H9 (cell line): Measurements from ENCODE around the gene CCK. TPM values are rescaled to one million over a fixed set of nuclear protein-coding genes. Genes with fewer than 3 reads are reported as not detected.

Source experiments
- DNase-seq: peaks from one replicate; pipeline ENCODE4 v3.0.0-alpha.2; 2017
- H2AFZ ChIP-seq: one replicate; pipeline ENCODE4 v1.6.1; 2013; ENCODE audit warnings: mild to moderate bottlenecking, low read length, control low read depth, moderate library complexity
- H2AK5ac ChIP-seq: 2 replicates; pipeline ENCODE4 v1.6.1; 2013; ENCODE audit warnings: low read length, control low read depth, mixed read lengths; ENCODE audit not compliant: insufficient read length
- H2BK120ac ChIP-seq: one replicate; pipeline ENCODE4 v1.6.1; 2013; ENCODE audit warnings: low read depth, mild to moderate bottlenecking, low read length, control low read depth, inconsistent platforms; ENCODE audit not compliant: poor library complexity, severe bottlenecking
- H2BK12ac ChIP-seq: 2 replicates; pipeline ENCODE4 v1.6.1; 2013; ENCODE audit warnings: low read length, control low read depth, mixed read lengths, low read depth; ENCODE audit not compliant: insufficient read length
- H2BK15ac ChIP-seq: 2 replicates; pipeline ENCODE4 v1.6.1; 2013; ENCODE audit warnings: low read depth, low read length, control low read depth
- H2BK20ac ChIP-seq: one replicate; pipeline ENCODE4 v1.6.1; 2013; ENCODE audit warnings: low read depth, mild to moderate bottlenecking, low read length, control low read depth, inconsistent platforms; ENCODE audit not compliant: poor library complexity, severe bottlenecking
- H2BK5ac ChIP-seq: 2 replicates; pipeline ENCODE4 v1.6.1; 2013; ENCODE audit warnings: low read length, control low read depth, mixed read lengths; ENCODE audit not compliant: insufficient read length
- H3K14ac ChIP-seq: 2 replicates; pipeline ENCODE4 v1.6.1; 2013; ENCODE audit warnings: low read length, control low read depth; ENCODE audit not compliant: insufficient read depth
- H3K18ac ChIP-seq: 2 replicates; pipeline ENCODE4 v1.6.1; 2013; ENCODE audit warnings: low read depth, mild to moderate bottlenecking, mixed read lengths, low read length, control low read depth; ENCODE audit not compliant: insufficient read length
- H3K23ac ChIP-seq: 2 replicates; pipeline ENCODE4 v1.6.1; 2013; ENCODE audit warnings: low read length, control low read depth, mixed read lengths, low read depth; ENCODE audit not compliant: insufficient read length
- H3K23me2 ChIP-seq: 2 replicates; pipeline ENCODE4 v1.6.1; 2013; ENCODE audit warnings: low read depth, mild to moderate bottlenecking, mixed read lengths, low read length, control low read depth; ENCODE audit not compliant: insufficient read length, poor library complexity, severe bottlenecking
- H3K27ac ChIP-seq: 2 replicates; pipeline ENCODE4 v1.5.1; 2013; ENCODE audit warnings: low read length, control low read depth, mixed read lengths, low read depth; ENCODE audit not compliant: insufficient read length
- H3K27me3 ChIP-seq: 2 replicates; pipeline ENCODE4 v1.6.1; 2013; ENCODE audit warnings: low read length, control low read depth, inconsistent platforms; ENCODE audit not compliant: insufficient read depth
- H3K4ac ChIP-seq: 2 replicates; pipeline ENCODE4 v1.6.1; 2013; ENCODE audit warnings: low read depth, mild to moderate bottlenecking, control low read depth, inconsistent platforms, low read length, moderate library complexity
- H3K4me1 ChIP-seq: 2 replicates; pipeline ENCODE4 v1.6.1; 2013; ENCODE audit warnings: low read length, control low read depth, inconsistent platforms; ENCODE audit not compliant: insufficient read depth
- H3K4me2 ChIP-seq: 2 replicates; pipeline ENCODE4 v1.6.1; 2013; ENCODE audit warnings: low read length, control low read depth, mixed read lengths; ENCODE audit not compliant: insufficient read length, insufficient read depth
- H3K56ac ChIP-seq: 2 replicates; pipeline ENCODE4 v1.6.1; 2013; ENCODE audit warnings: low read depth, mild to moderate bottlenecking, mixed read lengths, low read length, control low read depth; ENCODE audit not compliant: insufficient read length
- H3K79me1 ChIP-seq: 2 replicates; pipeline ENCODE4 v1.6.1; 2013; ENCODE audit warnings: low read depth, mild to moderate bottlenecking, moderate library complexity, low read length, control low read depth, inconsistent platforms; ENCODE audit not compliant: insufficient read depth, poor library complexity, severe bottlenecking
- H3K79me2 ChIP-seq: 2 replicates; pipeline ENCODE4 v1.6.1; 2013; ENCODE audit warnings: low read length, control low read depth, inconsistent platforms; ENCODE audit not compliant: insufficient read depth
- H3K9ac ChIP-seq: 2 replicates; pipeline ENCODE4 v1.6.1; 2013; ENCODE audit warnings: low read length, control low read depth, mixed read lengths; ENCODE audit not compliant: insufficient read length; ENCODE audit errors: extremely low read depth
- H3K9me3 ChIP-seq: one replicate; pipeline ENCODE4 v1.6.1; 2013; ENCODE audit warnings: low read depth, low read length, inconsistent platforms; ENCODE audit not compliant: control insufficient read depth
- H3T11ph ChIP-seq: one replicate; pipeline ENCODE4 v1.6.1; 2013; ENCODE audit warnings: mild to moderate bottlenecking, low read length, control low read depth, inconsistent platforms
- H4K20me1 ChIP-seq: one replicate; pipeline ENCODE4 v1.6.1; 2013; ENCODE audit not compliant: control insufficient read depth, insufficient read length, insufficient read depth
- H4K5ac ChIP-seq: 2 replicates; pipeline ENCODE4 v1.6.1; 2013; ENCODE audit warnings: low read depth, mild to moderate bottlenecking, mixed read lengths, low read length, control low read depth; ENCODE audit not compliant: insufficient read length
- H4K8ac ChIP-seq: replicated peaks from 2 replicates; pipeline ENCODE4 v1.6.1; 2013; ENCODE audit warnings: low read length, control low read depth, mixed read lengths, low read depth; ENCODE audit not compliant: insufficient read length
- H4K91ac ChIP-seq: 2 replicates; pipeline ENCODE4 v1.6.1; 2013; ENCODE audit warnings: low read depth, mild to moderate bottlenecking, moderate library complexity, mixed read lengths, low read length, control low read depth; ENCODE audit not compliant: insufficient read length
- H3K27ac Mint-ChIP-seq, 3 experiments: 2 replicates in 2 of 3; 3 replicates in 1 of 3; pipeline ENCODE4 v1.8.0; 2020 to 2021; ENCODE audit warnings: mixed read lengths in 3 of 3, mild to moderate bottlenecking in 1 of 3, moderate library complexity in 1 of 3
- H3K27me3 Mint-ChIP-seq: 2 replicates; pipeline ENCODE4 v1.8.0; 2021; ENCODE audit warnings: low read depth, mild to moderate bottlenecking, moderate library complexity, mixed read lengths
- H3K36me3 Mint-ChIP-seq, 3 experiments: 2 replicates in 2 of 3; 3 replicates in 1 of 3; pipeline ENCODE4 v1.8.0; 2020 to 2021; ENCODE audit warnings: low read depth in 3 of 3, mixed read lengths in 3 of 3; ENCODE audit not compliant: insufficient read depth in 1 of 3
- H3K4me1 Mint-ChIP-seq, 2 experiments: 2 replicates each; pipeline ENCODE4 v1.8.0; 2020; ENCODE audit warnings: mixed read lengths in 2 of 2
- H3K4me3 Mint-ChIP-seq, 2 experiments: 2 replicates in 1 of 2; 3 replicates in 1 of 2; pipeline ENCODE4 v1.8.0; 2020 to 2021; ENCODE audit warnings: mild to moderate bottlenecking in 2 of 2, mixed read lengths in 2 of 2, moderate library complexity in 1 of 2
- H3K9me3 Mint-ChIP-seq, 2 experiments: 2 replicates in 1 of 2; 3 replicates in 1 of 2; pipeline ENCODE4 v1.8.0; 2020; ENCODE audit warnings: mild to moderate bottlenecking in 2 of 2, mixed read lengths in 2 of 2, moderate library complexity in 1 of 2
- CTCF ChIP-seq: fragments of 200-600 bp; sonication (generic); conservative IDR thresholded peaks from 3 replicates; pipeline ENCODE4 v1.8.0; 2021; ENCODE audit warnings: antibody characterized with exemption, mild to moderate bottlenecking
- WGBS: extraction: QIAGEN DNeasy Blood & Tissue Kit; methylation state at CpG from one replicate; pipeline ENCODE4 v1.1.7; 2013; ENCODE audit warnings: missing lambda C conversion rate, low lambda C conversion rate, mixed read lengths; ENCODE audit not compliant: insufficient read length; ENCODE audit errors: extremely low coverage; 5-methylcytosine and 5-hydroxymethylcytosine counted together
- total RNA-seq: library from RNA; stranded (reverse); gene quantifications from 2 replicates; pipeline ENCODE4 v1.2.1, GENCODE V29; 2021

The CCK gene
- total RNA-seq, 1 experiment from 2014 or later = 0.37 TPM

DNA sequence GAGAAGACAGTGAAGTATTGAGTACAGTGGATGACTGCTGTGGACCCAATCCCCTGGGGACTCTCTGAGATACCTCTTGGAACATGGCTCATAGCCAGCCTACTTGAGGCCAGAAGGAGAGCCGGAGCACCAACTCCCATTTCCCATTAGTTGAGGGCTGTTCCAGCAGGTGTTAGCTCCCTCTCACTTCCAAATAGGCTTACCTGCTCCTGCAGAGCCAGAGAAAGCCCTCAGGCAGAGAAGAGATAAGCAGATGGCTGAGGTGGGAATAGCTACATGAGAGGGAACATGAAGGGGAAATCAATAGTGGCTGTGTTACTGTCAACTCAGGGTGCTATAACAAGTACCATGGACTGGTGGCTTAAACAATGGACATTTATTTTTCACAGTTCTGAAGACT is 4.6 kb upstream of the CCK start:
- Histone ChIP-seq H2BK120ac (no peak overlapping the region), H3K79me2 (no peaks in the 10 kb centered on the region), H3K23me2 (no peaks in the 10 kb centered on the region), H3K27ac (no peak overlapping the region), H4K91ac (no peak overlapping the region), H4K5ac (no peak overlapping the region), H3K4me1 (no peaks in the 10 kb centered on the region), H4K8ac (no peak overlapping the region), H3K56ac (no peak overlapping the region), H3K23ac (no peak overlapping the region), H2AK5ac (no peak overlapping the region), H3K9ac (no peak overlapping the region), H3K4ac (no peak overlapping the region), H3K79me1 (no peaks in the 10 kb centered on the region), H3K9me3 (no peaks in the 10 kb centered on the region), H2BK20ac (no peak overlapping the region), H2BK12ac (no peak overlapping the region), H2BK5ac (no peak overlapping the region), H3K27me3 (no peaks in the 10 kb centered on the region), H4K20me1 (no peaks in the 10 kb centered on the region), H3K4me2 (no peak overlapping the region), H3T11ph (no peak overlapping the region), H2BK15ac (no peak overlapping the region), H3K18ac (no peak overlapping the region), H3K14ac (no peak overlapping the region), H2AFZ (no peak overlapping the region)
- no peak overlapping the region for H3K4me3 Mint-ChIP-seq
- H3K9me3 Mint-ChIP-seq = peaks cover 5 to 6% of the 10 kb centered on the region in 2 experiments; a peak in 3 of 5 replicates
- no peaks in the 10 kb centered on the region; a peak in 1 of 7 replicates for H3K36me3 Mint-ChIP-seq
- no peak for TF ChIP-seq CTCF
- H3K4me1 Mint-ChIP-seq = no peaks in the 10 kb centered on the region
- no CpG with 5 or more reads among the region's 1 CpG for WGBS
- H3K27me3 Mint-ChIP-seq = peaks cover 59% of the 10 kb centered on the region
- no peak for DNase-seq
- no peak overlapping the region for H3K27ac Mint-ChIP-seq
